ENCODE results near the gene CLCN2.

CLCN2 gene

DNA sequence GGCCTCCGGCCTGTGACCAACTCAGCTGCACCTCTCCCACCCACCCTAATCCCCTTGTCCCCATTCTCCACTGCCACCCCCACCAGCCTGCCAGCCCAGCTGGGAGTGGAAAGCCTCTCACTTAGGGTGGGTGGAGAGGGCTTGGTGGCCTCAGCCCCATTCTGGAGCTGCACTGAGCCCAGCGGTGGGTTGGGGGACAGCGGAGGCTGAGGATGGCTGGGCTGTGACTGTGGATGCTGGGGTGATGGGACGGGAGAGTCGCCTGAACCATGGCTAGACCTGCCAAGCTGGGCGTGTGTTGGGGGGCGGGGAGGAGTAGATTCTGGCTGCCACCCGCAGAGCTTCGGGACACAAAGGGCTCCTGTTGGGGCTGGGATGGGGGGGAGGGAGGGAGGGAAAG lies 1.8 kb downstream of the CLCN2 start:
- H3K4me3 ChIP-seq (ENCODE audit: low read depth, low read length), result no peak overlapping the region
- DNase-seq (ENCODE audit: low read depth), result no peak
- TF ChIP-seq, protein P1, sequence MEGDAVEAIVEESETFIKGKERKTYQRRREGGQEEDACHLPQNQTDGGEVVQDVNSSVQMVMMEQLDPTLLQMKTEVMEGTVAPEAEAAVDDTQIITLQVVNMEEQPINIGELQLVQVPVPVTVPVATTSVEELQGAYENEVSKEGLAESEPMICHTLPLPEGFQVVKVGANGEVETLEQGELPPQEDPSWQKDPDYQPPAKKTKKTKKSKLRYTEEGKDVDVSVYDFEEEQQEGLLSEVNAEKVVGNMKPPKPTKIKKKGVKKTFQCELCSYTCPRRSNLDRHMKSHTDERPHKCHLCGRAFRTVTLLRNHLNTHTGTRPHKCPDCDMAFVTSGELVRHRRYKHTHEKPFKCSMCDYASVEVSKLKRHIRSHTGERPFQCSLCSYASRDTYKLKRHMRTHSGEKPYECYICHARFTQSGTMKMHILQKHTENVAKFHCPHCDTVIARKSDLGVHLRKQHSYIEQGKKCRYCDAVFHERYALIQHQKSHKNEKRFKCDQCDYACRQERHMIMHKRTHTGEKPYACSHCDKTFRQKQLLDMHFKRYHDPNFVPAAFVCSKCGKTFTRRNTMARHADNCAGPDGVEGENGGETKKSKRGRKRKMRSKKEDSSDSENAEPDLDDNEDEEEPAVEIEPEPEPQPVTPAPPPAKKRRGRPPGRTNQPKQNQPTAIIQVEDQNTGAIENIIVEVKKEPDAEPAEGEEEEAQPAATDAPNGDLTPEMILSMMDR (IDR thresholded peaks at IDR 0.05; ENCODE audit: insufficient read depth, low read depth, low read length, missing control alignments), result no peak

DNA sequence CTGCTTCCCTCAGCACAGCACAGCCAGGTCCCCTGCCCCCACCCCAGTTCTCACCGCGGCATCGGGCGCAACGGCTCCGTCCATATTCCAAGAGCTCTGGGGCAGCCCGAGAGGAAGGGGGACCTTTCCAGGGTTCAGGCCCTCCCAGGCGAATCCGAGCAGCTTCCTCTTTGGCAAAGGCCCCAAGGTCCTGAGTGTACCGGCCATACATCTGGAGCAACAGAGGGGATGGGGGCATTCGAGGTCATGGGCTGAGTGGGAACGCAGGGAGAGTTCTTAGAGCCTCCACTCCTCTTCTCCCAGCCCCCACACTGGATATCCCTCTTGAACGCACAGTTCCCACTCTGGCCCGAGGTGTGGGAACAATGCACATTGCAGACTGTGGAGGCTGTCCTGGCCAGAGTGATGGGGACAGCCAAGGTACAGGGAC lies 2.5 kb downstream of the CLCN2 start:
- no peak overlapping the region for H3K4me3 ChIP-seq (ENCODE audit: low read depth, low read length)
- DNase-seq (ENCODE audit: low read depth), result no peak
- TF ChIP-seq, protein P1 (IDR thresholded peaks at IDR 0.05; ENCODE audit: insufficient read depth, low read depth, low read length, missing control alignments), result no peak

DNA sequence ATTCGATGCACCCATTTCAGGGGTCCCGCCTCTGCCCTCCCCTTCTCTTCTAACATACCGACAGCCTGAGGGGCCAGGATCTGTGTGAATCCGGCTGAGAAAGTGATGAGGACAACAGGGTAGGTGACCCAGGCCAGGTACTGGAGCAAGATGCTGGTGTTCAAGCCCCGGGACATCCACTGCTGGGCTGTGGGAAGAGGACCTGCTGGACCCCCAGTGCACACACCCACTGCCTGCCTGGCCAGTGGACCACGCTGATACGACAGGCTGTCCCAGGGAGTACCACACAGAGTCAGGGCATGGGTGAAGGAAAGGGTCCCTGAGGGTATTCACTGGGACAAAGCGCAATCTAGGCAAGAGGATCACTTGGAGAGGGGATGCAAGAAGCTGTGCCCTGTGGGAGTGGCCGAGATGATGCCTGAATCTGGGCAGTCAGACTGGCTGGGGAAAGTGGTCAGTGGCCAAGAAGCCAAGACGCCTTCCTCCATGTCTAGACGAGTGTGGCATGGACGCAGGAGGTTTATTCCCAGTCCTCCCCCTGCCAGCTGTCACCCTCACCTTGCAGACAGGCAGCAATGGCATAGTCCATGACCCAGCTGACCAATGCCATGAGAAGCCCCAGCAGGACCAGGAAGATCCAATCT lies 3.2 kb downstream of the CLCN2 start:
- TF ChIP-seq, protein P1 (IDR thresholded peaks at IDR 0.05; ENCODE audit: insufficient read depth, low read depth, low read length, missing control alignments), result no peak
- no peak for DNase-seq (ENCODE audit: low read depth)
- H3K4me3 ChIP-seq (ENCODE audit: low read depth, low read length), result no peak overlapping the region

DNA sequence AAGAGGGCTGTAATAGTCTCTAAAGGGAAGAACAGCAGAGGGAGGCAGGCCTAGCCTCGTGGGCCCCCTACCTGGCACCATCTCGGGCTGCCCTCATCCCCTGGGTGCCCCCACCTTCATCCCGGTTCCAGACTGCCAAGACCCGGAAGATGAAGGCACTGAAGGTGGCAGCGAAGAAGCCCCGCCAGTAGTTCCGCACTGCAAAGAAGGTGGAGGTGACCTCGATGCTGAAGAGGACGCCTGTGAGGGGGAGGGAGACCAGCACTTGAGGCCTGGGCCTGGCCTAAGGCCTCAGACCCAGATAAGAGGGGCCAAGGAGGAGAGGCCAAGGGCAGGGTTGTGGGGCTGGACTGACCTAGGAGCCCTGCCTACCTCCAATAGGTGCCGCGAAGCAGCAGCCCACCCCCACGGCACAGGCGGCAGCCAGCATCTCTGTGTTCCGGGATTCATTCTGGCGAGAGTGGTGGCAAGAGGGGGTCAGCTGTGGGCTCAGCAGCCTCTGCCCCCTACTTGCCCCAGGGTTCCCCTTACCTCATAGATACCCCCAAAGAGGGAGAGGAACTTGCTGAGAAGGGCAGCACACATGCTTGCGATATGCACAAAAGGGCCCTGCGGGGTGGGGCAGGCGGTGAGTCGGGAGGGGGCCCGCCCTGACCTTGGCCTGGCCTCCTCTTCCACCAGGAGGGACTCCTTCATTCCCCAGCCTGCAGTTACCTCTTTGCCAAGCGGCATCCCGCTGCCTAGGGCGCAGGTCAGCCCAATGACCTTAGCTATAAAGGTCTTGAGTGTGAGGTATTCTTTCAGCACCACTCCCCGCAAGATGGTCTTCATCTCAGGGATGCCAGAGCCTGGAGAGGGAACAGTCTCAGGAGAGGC lies 3.9 kb downstream of the CLCN2 start:
- H3K4me3 ChIP-seq (ENCODE audit: low read depth, low read length), result no peak overlapping the region
- no peak for DNase-seq (ENCODE audit: low read depth)
- TF ChIP-seq, protein P1 (IDR thresholded peaks at IDR 0.05; ENCODE audit: insufficient read depth, low read depth, low read length, missing control alignments), result no peak

DNA sequence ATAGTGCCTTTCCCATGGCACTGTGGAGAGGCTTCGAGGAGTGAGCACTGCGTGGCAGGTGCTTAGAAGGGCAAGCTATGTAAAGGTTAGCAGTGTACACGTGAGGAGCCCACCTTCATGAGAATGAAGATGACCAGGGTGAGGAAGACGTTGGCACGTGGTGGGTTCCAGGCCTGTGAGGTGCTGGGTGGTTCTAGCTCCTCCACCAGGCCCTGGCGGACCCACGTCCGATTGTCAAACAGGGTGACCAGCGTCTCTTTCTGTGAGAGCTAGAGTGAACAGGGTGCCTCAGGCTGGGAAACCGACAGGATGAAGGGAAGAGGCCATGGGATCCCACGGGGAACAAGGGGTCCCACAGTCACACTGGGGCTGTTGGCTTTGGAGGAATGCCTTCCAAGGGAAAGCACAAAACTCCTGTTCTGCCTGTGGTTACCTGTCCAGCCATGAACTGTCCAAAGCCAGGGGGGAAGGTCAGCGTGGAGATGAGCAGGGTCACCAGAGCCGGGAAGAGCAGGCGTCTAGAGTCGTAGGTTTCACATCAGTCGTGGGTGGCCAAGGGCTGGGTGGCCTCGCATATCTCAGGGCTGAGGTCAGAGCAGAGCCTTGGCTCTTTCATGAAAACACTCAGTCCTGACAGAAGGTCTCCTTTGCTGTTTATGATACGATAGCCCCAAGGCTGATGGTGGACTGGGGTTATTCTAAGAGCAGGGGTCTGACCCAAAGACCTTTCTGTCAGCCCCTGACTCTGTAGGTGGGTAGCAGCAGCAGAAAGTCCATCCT lies 6.0 kb downstream of the CLCN2 start:
- TF ChIP-seq, protein P1 (IDR thresholded peaks at IDR 0.05; ENCODE audit: insufficient read depth, low read depth, low read length, missing control alignments), result no peak
- H3K4me3 ChIP-seq (ENCODE audit: low read depth, low read length), result no peak overlapping the region
- DNase-seq (ENCODE audit: low read depth), result no peak

DNA sequence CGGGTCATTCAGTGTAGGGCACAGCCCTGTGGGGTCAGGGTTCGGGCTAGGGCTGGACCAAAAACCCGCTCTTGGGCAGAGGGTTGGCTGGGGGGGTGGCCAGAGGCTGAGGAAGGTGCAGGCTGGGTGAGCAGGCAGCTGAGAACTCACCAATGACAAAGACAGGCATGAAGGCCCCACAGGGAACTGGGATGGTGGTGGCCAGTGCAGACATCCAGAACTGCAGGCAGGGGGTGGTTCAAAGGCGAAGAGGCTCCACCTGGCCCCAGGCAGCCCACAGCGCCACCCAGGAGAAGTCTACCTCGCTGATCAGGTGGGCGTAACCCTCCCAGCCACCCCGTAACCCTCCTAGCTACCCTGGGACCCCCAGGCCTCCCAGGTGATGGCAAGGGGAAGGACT lies 6.7 kb downstream of the CLCN2 start:
- DNase-seq (ENCODE audit: low read depth), result no peak
- TF ChIP-seq, protein P1 (IDR thresholded peaks at IDR 0.05; ENCODE audit: insufficient read depth, low read depth, low read length, missing control alignments), result no peak

More for the DNA sequence above, 6.7 kb downstream of the CLCN2 start:
- H3K4me3 ChIP-seq (ENCODE audit: low read depth, low read length), result no peak overlapping the region

Data from GM12865 (cell line).